ELF-1 (cell line): ENCODE measurements around the gene JAGN1.
A peak's percentile ranks its signal among the peaks of the same experiment; 100 is the strongest.
"Not testable (repeated sequence)": the region's sequence is repeated elsewhere in the genome, so short reads cannot be mapped to it uniquely, and the experiment has no call there.

Experiments
- DNase-seq: peaks from one replicate; pipeline ENCODE4 v3.0.0-alpha.2; 2016; ENCODE audit warnings: low read depth, low spot score

JAGN1 gene

GRCh38 chr3:9916734-9917680 is 26.6 kb downstream of the JAGN1 start, which contains the start of gene IL17RC:
TSS of gene IL17RC (plus strand) at chr3:9917098. CDS start at chr3:9917316, 218 bp downstream.
- peak; percentile 91 for DNase-seq

DNA sequence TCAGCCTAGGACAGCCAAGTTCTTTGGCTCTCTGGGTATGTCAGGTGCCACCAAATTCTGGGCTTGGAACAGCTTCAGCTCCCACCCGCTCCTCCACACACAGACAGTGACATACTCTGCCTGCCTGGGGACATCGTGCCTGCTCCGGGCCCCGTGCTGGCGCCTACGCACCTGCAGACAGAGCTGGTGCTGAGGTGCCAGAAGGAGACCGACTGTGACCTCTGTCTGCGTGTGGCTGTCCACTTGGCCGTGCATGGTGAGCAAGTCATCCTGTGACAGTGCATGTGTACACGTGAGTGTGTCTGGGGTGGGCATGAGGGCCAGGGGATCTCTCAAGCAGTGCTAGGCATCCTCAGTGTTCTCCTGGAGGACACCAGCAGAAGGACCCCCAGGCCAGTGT is 27.4 kb downstream of the JAGN1 start:
- DNase-seq: no peak

- no peak for DNase-seq
Measured at GRCh38 chr3:9918261-9919038, 28.0 kb downstream of the JAGN1 start.

DNA sequence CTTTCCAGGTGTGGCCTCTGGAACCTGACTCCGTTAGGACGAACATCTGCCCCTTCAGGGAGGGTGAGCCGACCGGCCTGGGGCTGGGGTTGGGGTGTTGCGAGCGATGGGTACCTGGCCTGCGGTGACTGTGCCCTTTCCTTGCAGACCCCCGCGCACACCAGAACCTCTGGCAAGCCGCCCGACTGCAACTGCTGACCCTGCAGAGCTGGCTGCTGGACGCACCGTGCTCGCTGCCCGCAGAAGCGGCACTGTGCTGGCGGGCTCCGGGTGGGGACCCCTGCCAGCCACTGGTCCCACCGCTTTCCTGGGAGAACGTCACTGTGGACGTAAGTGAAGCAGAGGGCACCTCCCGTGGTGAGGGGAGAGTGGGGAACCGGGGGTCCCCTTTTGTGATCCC is 37.7 kb downstream of the JAGN1 start:
- DNase-seq: no peak

DNA sequence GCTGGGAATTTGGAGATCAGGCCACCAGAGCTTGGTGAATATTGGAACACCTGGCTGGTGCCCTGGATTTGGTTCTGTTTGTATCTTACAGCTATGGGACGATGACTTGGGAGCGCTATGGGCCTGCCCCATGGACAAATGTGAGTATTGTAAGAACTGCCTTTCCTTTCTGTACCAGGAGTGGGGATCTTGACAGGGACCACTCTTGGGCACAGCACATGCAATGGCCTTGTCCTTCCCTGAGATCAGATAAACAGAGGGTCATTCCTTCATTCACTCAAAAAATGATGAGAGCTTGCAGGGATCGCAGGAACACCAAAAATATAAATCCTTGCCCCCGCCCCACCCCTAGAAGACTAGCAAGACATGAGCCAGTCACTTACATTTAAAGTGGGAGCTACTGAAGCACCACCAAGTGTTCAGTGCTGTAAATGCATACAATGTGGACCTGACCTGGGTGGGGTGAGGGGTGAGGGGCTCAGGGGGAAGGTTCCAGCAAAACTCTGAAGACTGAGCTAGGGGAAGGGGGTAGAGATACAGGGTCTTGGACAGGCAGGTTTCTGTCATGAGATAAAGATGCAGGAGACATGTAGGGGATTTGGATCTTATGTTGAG is 40.5 kb downstream of the JAGN1 start:
- no peak for DNase-seq

DNA sequence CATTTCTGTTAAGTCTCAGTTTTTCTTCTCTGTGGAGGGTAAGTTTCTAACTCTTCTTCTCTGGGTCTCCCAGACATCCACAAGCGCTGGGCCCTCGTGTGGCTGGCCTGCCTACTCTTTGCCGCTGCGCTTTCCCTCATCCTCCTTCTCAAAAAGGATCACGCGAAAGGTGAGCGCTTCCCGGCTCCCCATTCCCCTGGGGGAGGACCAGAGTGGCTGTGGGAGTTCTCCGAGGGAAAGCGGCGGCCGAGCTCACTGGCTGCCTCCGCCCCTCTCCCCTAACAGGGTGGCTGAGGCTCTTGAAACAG is 42.1 kb downstream of the JAGN1 start:
- DNase-seq: no peak

- peak; percentile 90 for DNase-seq
Measured at GRCh38 chr3:9932843-9933560, 42.6 kb downstream of the JAGN1 start.

- peak; percentile 97 for DNase-seq
Measured at GRCh38 chr3:9933561-9934234, 43.3 kb downstream of the JAGN1 start, which contains the start of gene CRELD1. TSS of gene CRELD1 (plus strand) at chr3:9933834. CDS start at chr3:9934439, 605 bp downstream.

DNA sequence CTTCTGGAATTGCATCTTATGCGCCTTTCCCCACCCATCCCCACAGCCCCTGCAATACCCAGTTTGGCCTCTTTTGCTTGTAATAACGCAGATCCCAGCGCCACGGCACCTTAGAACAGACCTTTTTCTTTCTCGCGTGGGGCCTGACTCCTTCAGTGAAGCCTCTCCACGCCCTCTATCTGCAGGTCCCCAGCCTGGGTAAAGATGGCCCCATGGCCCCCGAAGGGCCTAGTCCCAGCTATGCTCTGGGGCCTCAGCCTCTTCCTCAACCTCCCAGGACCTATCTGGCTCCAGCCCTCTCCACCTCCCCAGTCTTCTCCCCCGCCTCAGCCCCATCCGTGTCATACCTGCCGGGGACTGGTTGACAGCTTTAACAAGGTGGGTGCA is 43.8 kb downstream of the JAGN1 start:
- DNase-seq: no peak

DNA sequence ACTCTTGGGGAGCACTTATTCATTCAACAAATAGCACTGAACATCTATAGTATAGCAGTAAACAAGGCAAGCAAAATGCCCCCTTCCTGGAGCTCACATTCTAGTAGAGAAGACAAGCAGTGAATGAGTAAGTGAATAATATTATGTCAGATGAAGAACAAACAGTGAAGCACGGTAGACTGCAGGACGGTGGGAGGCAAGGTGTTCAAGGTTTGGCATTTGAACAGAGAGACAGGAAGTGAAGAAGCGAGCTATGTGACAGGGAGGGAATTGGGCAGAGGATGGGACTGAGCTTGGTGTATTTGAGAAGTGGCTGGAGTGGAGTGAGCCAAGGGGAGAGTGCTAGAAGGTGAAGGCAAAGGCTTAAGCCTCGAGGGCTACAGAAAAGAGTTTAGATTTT is 44.6 kb downstream of the JAGN1 start:
- no peak for DNase-seq

DNA sequence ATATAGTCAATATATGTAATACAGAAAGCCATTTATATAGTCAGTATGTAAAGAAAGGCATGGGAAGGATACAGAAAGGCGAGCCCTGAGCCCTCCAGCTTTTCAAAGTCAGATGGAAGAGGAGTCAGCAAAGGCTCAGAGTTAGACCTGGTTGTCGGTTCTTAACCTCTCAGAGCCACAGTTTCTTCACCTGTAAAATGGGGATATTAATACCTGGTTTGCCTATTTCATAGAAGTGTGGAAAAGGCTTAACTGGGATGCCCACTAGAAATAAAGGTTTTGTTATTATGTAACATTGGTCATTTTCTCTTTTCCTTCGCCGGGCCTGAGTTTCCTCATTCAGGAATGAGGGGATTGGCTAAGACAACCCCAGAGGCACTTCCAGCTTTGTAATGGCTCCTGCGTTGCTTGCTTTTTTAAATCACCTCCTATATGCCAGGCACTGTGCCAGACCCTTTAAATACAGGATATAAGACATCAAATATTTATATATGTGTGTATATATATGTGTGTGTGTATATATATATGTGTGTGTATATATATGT is 45.6 kb downstream of the JAGN1 start:
- DNase-seq: no peak

DNA sequence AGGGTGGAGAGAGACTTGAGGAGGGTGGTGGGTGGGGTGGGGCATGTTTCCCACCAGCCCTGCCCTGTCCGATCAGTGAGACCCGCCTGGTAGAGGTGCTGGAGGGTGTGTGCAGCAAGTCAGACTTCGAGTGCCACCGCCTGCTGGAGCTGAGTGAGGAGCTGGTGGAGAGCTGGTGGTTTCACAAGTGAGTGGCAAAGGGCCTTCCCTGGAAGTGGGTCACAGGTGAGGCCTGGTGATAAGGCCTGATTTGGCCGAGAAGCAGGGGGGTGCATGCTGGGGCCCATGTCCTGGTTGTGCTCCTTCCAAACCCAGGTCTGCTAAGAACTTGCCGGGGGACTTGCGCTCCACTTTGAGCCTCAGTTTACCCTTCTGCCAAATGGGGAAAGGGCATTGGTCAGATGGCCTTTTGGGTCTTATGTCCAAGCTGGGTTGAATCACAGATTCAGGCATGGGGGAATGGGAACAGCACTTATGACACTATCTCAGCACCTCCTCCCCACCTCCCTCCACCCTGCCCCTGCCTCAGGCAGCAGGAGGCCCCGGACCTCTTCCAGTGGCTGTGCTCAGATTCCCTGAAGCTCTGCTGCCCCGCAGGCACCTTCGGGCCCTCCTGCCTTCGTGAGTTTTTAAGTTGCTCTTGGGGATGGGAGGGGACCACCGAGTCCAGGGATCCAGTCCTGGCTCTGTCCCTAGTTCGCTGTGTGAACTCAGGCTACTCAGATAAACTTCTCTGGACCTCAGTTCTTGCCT is 47.3 kb downstream of the JAGN1 start:
- DNase-seq: no peak

DNA sequence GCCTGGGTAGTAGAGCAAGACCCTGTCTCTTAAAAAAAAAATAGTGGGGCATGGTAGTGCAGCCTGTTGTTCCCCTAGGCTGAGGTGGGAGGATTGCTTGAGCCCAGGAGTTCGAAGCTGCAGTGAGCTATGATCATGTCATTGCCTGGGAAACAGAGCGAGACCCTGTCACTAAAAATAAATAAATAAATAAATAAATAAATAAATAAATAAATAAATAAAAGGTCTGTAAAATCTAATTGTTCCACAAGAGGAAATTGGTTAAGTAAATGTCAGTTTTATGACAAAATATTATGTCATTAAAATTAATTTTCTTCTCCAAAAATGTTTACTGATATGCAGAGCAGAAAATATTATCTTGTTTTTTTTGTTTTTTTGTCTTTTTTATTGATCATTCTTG is 48.6 kb downstream of the JAGN1 start:
- DNase-seq: no peak

GRCh38 chr3:9939906-9940305 is 49.5 kb downstream of the JAGN1 start:
- DNase-seq: not testable (repeated sequence)

- no peak for DNase-seq
Measured at GRCh38 chr3:9940746-9941145, 50.3 kb downstream of the JAGN1 start.

- DNase-seq: no peak
Measured at GRCh38 chr3:9942164-9942563, 51.8 kb downstream of the JAGN1 start.

DNA sequence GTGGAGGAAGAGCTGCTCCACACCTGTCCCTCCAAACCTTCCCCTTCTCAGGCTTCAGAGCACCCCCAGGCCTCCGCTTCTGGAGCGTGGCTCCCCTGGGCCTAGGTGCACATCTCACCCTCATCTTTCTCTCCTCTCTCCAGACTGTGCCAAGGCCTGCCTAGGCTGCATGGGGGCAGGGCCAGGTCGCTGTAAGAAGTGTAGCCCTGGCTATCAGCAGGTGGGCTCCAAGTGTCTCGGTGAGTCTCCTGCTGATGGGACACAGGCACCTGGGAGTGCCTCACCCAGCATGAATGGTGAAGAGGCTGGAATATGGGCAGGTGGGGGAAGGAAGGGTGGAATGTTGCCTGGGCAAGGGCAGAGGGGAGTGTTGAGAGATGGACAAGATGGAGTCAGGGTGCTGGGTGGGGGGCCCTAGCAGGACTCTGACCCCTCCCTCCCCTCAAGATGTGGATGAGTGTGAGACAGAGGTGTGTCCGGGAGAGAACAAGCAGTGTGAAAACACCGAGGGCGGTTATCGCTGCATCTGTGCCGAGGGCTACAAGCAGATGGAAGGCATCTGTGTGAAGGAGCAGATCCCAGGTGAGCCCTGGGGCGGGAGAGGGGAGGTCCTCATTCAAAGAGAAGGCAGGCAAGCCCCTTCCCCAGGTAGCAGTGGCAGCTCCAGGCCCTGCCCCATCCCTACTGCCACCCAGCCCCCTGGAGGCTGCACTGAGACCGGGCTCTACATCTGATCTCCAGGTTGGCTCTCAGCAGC is 52.7 kb downstream of the JAGN1 start:
- no peak for DNase-seq
